Retina (tissue), 1 donor: ENCODE data around the gene IFT43.

ENCODE experiments used
- DNase-seq: peaks from one replicate; pipeline ENCODE4 v3.0.0-alpha.2; 2016

Gene IFT43

DNA sequence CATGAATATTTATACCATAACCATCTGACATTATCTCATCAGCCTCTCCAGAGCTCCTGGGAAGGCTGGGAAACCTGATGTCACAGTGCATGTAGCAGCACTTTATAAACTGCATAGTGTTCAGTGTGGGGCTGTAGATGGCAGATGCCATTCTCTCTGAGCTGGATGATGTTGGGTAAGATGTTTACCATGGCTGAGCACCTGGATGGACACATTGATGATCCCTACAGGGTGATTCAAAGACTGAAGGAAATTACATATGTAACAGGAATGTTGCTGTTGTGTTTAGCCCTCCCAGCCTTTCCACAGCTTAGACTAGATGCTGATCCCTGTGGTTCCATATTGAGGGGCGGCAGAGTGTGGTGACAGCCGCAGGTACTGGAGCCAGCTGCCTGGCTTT, 37.4 kb downstream of the IFT43 start:
- DNase-seq: no peak

DNA sequence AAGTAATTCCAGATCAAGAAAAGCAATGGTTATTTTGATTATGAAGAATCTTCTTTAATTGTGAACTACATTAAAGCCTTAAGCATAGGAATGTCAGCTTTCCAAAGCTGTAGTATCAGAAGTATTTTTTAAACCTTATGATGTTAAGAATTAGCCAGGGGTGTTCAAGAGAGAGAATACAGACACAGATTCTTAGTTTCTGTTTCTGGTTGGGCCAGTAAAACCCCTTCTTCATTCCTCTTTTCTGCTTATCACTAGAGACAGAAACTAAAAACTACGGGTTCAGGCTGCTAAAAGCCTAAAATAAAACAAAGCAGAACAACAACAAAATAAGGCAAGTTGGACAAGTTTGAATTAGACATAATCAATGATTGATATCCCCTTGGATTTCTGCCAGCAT, 38.2 kb downstream of the IFT43 start:
- no peak for DNase-seq

- no peak for DNase-seq
Measured at GRCh38 chr14:76024211-76024907, 38.8 kb downstream of the IFT43 start.

DNA sequence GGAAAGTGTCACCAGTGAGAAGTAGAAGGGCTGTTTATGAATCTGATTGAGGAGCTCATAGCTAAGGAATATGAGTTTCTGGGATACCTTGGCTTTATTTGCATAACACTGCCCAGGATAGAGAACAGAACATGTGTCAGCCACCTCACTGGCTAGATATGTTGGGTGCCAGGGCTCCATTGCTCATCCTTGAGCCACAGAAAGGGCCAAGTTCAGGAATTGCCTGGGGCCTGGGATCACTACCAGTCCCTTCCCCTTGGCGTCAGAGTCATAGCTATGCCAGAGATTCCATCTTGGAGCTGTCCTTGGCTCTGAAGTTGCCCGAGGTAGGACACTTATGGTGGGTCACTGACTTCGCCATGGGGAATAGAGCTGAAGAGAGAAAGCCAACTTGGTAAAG, 49.0 kb downstream of the IFT43 start:
- DNase-seq: no peak

DNA sequence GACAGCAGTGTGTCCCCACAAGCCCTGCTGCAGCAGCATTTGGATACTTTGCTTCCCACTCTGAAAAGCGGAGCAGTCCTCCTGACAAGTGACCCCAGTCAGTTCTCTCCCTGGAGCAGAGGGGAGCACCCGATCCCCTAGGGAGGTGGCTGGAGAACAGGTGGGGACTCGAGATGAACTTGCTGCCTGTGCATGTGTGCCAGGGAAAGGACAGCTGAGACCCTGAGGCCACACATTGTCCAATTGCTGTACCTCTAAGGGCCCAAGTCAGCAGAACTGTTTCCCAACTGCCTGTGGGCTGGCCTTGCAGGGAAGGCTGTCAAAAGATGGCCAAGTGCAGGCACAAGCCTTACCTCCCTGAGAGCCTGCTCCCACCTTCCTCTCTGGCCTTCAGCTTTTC, 55.1 kb downstream of the IFT43 start:
- no peak for DNase-seq

GRCh38 chr14:76045773-76046172, 60.2 kb downstream of the IFT43 start:
- no peak for DNase-seq

DNA sequence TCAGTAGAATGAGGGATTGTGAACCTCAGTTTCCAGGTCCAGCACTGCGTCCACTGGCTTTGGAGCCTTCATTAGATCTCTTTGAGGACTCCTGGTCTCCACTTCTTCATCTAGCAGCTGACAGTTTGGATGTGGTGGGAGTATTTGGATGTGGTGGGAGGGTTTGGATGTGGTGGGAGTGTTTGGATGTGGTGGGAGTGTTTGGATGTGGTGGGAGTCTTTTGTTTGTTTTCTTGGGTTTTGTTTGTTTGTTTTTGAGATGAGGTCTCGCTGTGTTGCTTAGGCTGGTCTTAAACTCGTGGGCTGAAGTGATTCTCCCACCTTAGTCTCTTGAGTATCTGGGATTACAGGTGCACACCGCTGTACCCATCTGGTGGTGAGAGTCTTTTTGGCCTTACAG, 64.7 kb downstream of the IFT43 start:
- DNase-seq: no peak

DNA sequence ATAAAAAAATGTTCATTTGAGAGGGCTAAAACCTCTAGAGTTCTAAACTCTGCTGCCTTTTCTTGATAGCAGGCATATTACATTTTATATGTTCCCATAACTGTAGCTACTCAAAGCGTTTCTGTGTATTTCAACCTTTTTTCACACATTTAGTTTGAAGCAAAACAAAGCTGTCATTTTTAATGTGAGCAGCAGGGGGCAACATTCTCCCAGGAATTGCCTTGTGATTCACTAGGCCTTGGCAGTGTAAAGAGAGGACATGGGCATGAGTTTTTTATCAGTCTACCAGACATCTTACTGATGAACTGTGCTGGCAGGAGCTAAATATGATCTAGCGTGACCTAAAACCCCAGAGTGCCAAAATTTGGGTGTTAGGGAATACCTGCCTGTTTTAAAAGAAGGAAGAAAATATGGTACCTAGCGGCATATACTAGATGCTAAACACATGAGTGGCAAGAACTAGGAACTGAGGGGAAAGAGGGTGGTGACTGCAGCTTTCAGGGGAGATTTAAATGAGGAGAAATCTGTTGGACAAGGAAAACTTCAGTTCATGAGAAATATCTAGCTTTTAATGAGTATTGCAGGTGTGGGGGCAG, 65.3 kb downstream of the IFT43 start:
- DNase-seq: peak; percentile 71

GRCh38 chr14:76051717-76052465, 66.3 kb downstream of the IFT43 start:
- DNase-seq: no peak

DNA sequence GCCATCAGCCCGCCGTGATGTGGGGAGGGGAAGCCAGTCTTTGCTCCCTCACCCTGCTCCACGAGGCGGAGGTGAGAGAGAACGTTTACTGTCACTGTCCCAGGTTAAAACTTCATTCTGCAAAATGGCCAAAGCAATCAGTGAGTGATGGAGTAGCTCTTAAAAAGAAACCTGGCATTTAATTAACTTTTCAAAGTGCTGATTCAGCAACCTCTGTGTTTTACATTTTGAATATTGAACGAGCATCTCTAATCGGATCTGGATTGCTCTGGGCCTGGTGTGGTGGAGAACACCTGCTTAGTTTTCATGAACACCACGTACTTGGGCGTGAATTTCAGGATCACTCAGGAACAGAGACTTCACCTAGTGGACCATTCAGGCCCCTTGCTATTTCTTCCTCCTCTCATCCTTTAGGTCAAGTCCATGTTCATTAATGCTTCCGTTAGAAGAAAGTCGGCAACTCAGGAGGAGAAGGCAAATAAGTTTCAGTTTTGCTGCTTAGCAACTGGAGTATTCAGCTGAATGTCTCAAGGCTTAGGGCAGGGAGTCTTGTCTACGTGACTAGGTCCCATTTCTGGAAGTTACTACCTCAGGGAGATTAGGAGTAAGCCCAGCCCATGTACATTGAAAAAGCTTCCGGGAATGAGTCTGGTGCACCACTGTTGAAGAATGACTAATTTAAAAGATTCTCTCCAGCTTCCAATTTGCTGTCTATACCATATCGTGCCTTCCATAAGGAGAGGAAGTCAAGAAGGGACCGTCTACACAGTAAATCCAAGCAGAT, 68.2 kb downstream of the IFT43 start:
- DNase-seq: no peak

- no peak for DNase-seq
Measured at GRCh38 chr14:76055330-76055729, 69.8 kb downstream of the IFT43 start.

DNA sequence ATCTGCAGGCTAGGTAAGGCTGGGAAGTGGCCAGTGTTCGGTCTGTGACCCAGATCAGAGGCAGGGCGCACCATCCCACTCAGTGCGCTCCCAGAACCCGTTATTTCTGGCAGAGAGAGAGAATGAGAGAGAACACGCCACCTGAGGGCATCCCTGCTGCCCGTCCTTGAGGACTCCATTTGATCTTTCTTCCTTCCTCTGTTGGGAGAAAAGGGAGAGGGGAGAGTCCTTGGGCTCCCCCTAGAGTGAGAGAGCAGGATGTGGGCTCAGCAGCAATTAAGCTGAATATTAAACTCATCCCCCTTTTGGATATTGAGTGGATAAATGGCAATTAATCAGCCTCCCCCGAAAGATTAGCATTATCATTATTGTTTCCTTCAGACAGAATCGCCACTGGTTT, 70.6 kb downstream of the IFT43 start:
- DNase-seq: no peak

GRCh38 chr14:76057914-76058313, 72.4 kb downstream of the IFT43 start:
- DNase-seq: no peak

GRCh38 chr14:76063327-76063726, 77.8 kb downstream of the IFT43 start:
- DNase-seq: no peak

- no peak for DNase-seq
Measured at GRCh38 chr14:76065519-76065918, 80.0 kb downstream of the IFT43 start.

DNA sequence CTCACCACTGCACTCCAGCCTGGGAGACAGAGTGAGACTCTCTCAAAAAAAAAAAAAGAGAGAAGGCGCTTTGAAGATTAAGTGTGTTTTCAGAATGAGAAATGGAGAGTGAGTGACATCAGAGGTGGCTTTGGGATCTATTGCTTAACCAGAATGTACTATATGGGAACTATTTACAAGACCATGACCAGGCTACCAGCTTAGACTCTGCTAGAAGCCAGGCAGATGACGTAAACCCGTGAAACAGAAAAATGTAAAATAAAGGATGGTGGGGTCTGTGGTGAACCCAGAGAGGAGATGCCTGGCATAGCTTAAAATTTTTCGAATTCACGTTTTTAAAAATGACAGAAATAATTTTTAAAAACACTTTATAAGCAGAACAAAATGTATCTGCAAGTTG, 82.0 kb downstream of the IFT43 start:
- DNase-seq: no peak

GRCh38 chr14:76073717-76074116, 88.2 kb downstream of the IFT43 start:
- no peak for DNase-seq

DNA sequence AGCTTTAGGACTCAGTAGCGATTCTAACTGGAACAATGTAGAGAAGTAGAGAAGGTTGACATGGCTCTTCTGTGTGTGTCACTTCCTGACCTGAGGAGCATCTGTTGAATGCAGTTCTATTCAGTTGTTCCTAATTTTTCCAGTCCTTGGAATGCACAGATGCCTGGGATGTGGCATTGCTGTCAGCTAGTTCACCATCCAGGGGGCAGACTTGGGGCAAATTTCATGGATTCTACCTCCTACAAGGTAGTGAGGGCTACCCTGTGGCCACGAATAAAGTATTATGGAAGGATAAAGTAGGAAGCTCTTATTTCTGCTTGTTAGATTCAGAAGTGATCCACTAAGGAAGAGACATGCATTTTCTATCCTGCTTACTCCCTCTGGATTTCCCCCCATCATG, 91.8 kb downstream of the IFT43 start:
- DNase-seq: no peak

GRCh38 chr14:76078501-76078900, 92.9 kb downstream of the IFT43 start:
- DNase-seq: no peak

- DNase-seq: peak; percentile 53
Measured at GRCh38 chr14:76080025-76080424, 94.5 kb downstream of the IFT43 start.

DNA sequence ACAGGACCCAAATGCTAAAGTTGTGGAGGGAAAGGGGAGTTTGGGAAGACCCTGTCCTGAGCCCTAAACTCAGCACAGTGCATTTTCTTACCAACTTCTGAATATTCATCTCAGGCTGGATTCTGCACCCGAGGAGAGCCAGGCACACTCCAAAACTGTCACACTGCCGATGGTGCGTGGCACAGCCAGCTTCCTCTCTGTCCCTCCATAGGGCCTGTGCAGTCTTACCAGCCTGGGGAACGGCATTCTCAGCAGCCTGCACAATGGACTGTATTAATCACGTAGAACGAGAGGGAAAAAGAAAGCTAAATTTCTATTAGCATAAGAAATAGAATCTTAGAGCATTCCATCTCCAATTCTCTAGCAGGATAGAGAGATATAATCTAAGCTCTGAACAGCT, 94.9 kb downstream of the IFT43 start:
- DNase-seq: no peak

- DNase-seq: no peak
Measured at GRCh38 chr14:76081642-76082041, 96.1 kb downstream of the IFT43 start.
